Activated naive CD4-positive, alpha-beta T cell treated with anti-CD3 and anti-CD28 coated beads for 36 hours (primary cell): ENCODE data around the gene PSME2. TPM values are rescaled to one million over a fixed set of nuclear protein-coding genes. Genes with fewer than 3 reads are reported as not detected.
"Not testable (repeated sequence)": the region's sequence is repeated elsewhere in the genome, so short reads cannot be mapped to it uniquely, and the experiment has no call there.

Experiments
- CTCF ChIA-PET: fragments of 350-600 bp; sonication (Branson Sonifier 250); formaldehyde crosslinking; loops from one replicate; lab custom pipeline; 2021; ENCODE audit warnings: antibody characterized with exemption; lab: Charles Lee
- DNase-seq: peaks from one replicate; pipeline ENCODE4 v3.0.0-alpha.2; 2020
- H3K27ac Mint-ChIP-seq: one replicate; pipeline ENCODE4 v1.8.0; 2021; ENCODE audit warnings: mild to moderate bottlenecking, mixed read lengths
- H3K27me3 Mint-ChIP-seq: one replicate; pipeline ENCODE4 v1.8.0; 2021; ENCODE audit warnings: low read depth, mixed read lengths
- H3K36me3 Mint-ChIP-seq: one replicate; pipeline ENCODE4 v1.8.0; 2021; ENCODE audit warnings: low read depth, mixed read lengths
- H3K4me1 Mint-ChIP-seq: one replicate; pipeline ENCODE4 v1.8.0; 2021; ENCODE audit warnings: low read depth, mixed read lengths
- H3K4me3 Mint-ChIP-seq: one replicate; pipeline ENCODE4 v1.8.0; 2021; ENCODE audit warnings: mild to moderate bottlenecking, moderate library complexity, mixed read lengths
- H3K9me3 Mint-ChIP-seq: one replicate; pipeline ENCODE4 v1.8.0; 2021; ENCODE audit warnings: mixed read lengths
- intact Hi-C: fragments of 100-400 bp; cut with micrococcal nuclease; formaldehyde crosslinking; loops from one replicate; pipeline ENCODE4 v1.15.1; 2023
- total RNA-seq, 2 experiments: library from RNA; stranded (reverse); gene quantifications; one replicate each; pipeline ENCODE4 v1.2.3, GENCODE V29; 2021

The PSME2 gene
- total RNA-seq, 2 experiments from 2014 or later: 392 to 404 TPM

DNA sequence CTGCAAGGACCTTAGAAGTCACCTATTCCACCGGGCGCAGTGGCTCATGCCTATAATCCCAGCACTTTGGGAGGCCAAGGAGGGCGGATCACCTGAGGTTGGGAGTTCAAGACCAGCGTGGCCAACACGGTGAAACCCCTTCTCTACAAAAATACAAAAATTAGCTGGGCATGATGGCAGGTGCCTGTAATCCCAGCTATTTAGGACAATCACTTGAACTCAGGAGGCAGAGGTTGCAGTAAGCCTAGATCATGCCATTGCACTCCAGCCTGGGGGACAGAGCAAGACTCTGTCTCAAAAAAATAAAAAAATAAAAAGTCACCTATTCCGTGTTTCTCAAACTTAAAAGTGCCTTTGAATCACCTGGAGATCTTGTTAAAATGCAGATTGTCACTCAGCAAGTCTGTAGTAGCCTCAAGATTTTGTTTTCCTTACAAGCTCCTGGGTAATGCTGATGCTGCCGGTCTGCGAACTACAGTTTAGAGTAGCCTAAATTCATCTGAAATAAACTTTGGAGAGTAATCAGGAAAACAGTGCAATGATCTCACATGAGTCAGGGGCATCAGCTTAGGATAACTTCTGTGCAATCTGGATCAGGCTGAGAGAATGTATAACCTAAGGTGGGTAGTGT, 40.7 kb downstream of the PSME2 start:
- H3K36me3 Mint-ChIP-seq: peaks cover 38% of the 10 kb centered on the region
- intact Hi-C loops, H3K9me3 Mint-ChIP-seq, H3K27ac Mint-ChIP-seq, H3K27me3 Mint-ChIP-seq, DNase-seq, H3K4me3 Mint-ChIP-seq: not testable (repeated sequence)
- CTCF ChIA-PET: interaction anchor here (1.6 to 11.7 kb wide), 4 partner anchors 8 to 48 kb away, joined by 3 to 226 read pairs (median 10); partner anchors contain the start of genes DCAF11, NRL and PCK2
- peaks cover 10% of the 10 kb centered on the region for H3K4me1 Mint-ChIP-seq

- Mint-ChIP-seq H3K36me3 (peaks cover 53% of the 10 kb centered on the region), H3K27ac (no peak overlapping the region), H3K4me3 (no peak overlapping the region)
Observed at GRCh38 chr14:24103451-24103850, 43.0 kb downstream of the PSME2 start.

DNA sequence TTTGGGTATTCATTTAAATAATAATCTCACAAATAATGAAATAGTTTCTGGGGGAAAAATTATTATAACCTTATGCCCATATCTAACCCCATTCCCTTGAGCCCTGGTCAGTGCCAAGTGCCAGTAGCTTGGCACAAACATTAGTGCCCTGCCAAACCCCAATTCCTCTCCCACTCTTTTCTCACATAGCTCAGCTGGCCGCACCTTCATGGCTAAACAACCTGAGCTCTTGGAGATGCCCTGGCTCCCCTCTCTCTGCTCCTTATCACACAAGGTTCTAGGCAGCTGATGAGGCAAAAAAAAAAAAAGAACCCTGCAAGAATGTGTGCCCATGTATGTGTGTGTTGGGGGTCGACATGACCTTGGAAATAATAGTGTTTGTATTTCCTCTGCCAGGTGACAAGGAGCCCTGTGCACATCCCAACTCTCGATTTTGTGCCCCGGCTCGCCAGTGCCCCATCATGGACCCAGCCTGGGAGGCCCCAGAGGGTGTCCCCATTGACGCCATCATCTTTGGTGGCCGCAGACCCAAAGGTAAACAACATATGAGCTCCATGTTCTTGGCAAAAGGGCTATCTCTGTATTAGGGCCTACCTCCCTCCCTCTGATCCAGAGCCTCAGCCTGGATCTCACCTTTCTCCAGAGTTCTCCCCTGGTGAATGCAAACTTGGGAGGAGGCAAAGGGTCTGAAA, 43.9 kb downstream of the PSME2 start:
- CTCF ChIA-PET: interaction anchor here (1.1 to 11.7 kb wide), 4 partner anchors 9 to 44 kb away, joined by 3 to 226 read pairs (median 6); partner anchors contain the start of gene PCK2
- Mint-ChIP-seq H3K36me3 (peaks cover 55% of the 10 kb centered on the region), H3K27ac (no peak overlapping the region), H3K4me1 (no peaks in the 10 kb centered on the region), H3K27me3 (no peaks in the 10 kb centered on the region), H3K9me3 (no peaks in the 10 kb centered on the region), H3K4me3 (no peak overlapping the region)
- DNase-seq: no peak
- intact Hi-C loops: no loop called here

More at GRCh38 chr14:24103451-24103850, 43.0 kb downstream of the PSME2 start:
- intact Hi-C loops: no loop called here
- DNase-seq: no peak
- H3K4me1 Mint-ChIP-seq: peaks cover 2% of the 10 kb centered on the region
- CTCF ChIA-PET: interaction anchor here (0.9 to 11.7 kb wide), 4 partner anchors 10 to 46 kb away, joined by 3 to 226 read pairs (median 8); partner anchors contain the start of gene PCK2
- no peaks in the 10 kb centered on the region for H3K9me3 Mint-ChIP-seq
- H3K27me3 Mint-ChIP-seq: no peaks in the 10 kb centered on the region

- no peak for DNase-seq
- no peaks in the 10 kb centered on the region for H3K9me3 Mint-ChIP-seq
- no peak overlapping the region for H3K27ac Mint-ChIP-seq
- CTCF ChIA-PET: interaction anchor here (0.6 to 11.7 kb wide), 3 partner anchors 8 to 113 kb away, joined by 3 to 226 read pairs (median 4); partner anchors contain the start of gene PCK2
- peaks cover 8% of the 10 kb centered on the region for H3K4me1 Mint-ChIP-seq
- intact Hi-C loops: no loop called here
- peaks cover 62% of the 10 kb centered on the region for H3K36me3 Mint-ChIP-seq
- H3K27me3 Mint-ChIP-seq: no peaks in the 10 kb centered on the region
- H3K4me3 Mint-ChIP-seq: no peak overlapping the region
Observed at GRCh38 chr14:24100982-24101494, 45.4 kb downstream of the PSME2 start.

- H3K36me3 Mint-ChIP-seq: peaks cover 67% of the 10 kb centered on the region
- no peaks in the 10 kb centered on the region for H3K9me3 Mint-ChIP-seq
- DNase-seq: no peak
- CTCF ChIA-PET: interaction anchor here (0.6 to 11.7 kb wide), 3 partner anchors 7 to 112 kb away, joined by 3 to 226 read pairs (median 4); partner anchors contain the start of gene PCK2
- no peak overlapping the region for H3K27ac Mint-ChIP-seq
- H3K4me1 Mint-ChIP-seq: peaks cover 13% of the 10 kb centered on the region
- no peak overlapping the region for H3K4me3 Mint-ChIP-seq
- no peaks in the 10 kb centered on the region for H3K27me3 Mint-ChIP-seq
- intact Hi-C loops: no loop called here
Observed at GRCh38 chr14:24100197-24100981, 46.0 kb downstream of the PSME2 start.

DNA sequence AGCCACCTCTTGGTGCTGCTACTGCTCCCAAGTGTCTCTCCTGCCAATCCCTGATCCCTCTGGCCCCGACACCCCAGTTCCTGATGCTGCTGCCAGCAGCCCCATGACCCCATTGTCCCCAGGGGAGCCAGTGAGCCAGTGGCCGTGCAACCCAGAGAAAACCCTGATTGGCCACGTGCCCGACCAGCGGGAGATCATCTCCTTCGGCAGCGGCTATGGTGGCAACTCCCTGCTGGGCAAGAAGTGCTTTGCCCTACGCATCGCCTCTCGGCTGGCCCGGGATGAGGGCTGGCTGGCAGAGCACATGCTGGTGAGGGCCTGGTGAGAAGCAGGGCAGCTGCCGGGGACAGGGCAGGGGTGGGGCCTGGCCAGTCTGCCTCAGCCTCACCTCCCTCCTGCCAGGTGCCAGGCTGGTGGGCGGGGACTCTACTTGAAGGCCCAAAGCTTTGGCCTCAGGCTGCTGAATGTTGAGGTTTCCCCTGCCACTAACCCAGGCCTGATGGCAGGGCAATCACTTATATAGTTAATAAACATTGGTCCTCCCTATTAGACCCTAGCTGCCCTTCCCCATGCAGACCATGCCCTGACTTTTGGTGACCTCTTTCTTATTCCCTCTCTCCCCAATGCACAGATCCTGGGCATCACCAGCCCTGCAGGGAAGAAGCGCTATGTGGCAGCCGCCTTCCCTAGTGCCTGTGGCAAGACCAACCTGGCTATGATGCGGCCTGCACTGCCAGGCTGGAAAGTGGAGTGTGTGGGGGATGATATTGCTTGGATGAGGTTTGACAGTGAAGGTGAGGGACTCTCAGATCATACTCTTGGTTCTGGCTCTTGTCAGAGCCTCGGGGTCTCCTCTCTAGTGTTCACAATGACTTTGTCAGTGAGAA, 47.2 kb downstream of the PSME2 start:
- Mint-ChIP-seq H3K9me3 (no peaks in the 10 kb centered on the region), H3K4me1 (peaks cover 17% of the 10 kb centered on the region), H3K36me3 (peaks cover 68% of the 10 kb centered on the region), H3K27ac (no peak overlapping the region), H3K4me3 (no peak overlapping the region), H3K27me3 (no peaks in the 10 kb centered on the region)
- CTCF ChIA-PET: interaction anchor here (1.1 to 1.7 kb wide), 2 partner anchors 9 to 62 kb away, joined by 3 to 12 read pairs; partner anchors contain the start of gene IRF9
- DNase-seq: no peak
- intact Hi-C loops: no loop called here

DNA sequence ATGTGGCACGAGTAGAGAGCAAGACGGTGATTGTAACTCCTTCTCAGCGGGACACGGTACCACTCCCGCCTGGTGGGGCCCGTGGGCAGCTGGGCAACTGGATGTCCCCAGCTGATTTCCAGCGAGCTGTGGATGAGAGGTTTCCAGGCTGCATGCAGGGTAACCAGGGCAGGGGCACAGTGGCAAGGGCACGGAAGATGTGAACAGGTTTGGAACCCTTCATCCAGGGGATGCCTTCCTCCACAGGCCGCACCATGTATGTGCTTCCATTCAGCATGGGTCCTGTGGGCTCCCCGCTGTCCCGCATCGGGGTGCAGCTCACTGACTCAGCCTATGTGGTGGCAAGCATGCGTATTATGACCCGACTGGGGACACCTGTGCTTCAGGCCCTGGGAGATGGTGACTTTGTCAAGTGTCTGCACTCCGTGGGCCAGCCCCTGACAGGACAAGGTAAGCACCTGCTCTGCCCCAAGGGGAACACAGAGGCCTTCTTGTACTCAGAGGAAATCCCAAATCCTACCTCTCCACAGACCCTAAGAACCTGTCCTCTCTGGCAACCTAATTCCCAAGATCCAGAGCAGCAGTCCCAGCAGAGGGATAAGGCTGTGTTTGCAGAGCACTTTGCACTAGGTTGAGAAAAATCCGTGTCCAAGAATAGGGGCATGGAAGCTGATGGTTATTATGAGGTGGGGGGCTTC, 48.0 kb downstream of the PSME2 start:
- Mint-ChIP-seq H3K27me3 (no peaks in the 10 kb centered on the region), H3K4me1 (peaks cover 22% of the 10 kb centered on the region), H3K4me3 (no peak overlapping the region), H3K36me3 (peaks cover 60% of the 10 kb centered on the region), H3K27ac (no peak overlapping the region), H3K9me3 (no peaks in the 10 kb centered on the region)
- intact Hi-C loops: no loop called here
- CTCF ChIA-PET: interaction anchor here (0.5 to 1.8 kb wide), 4 partner anchors 10 to 63 kb away, joined by 3 to 12 read pairs (median 6); partner anchors contain the start of gene IRF9
- no peak for DNase-seq

DNA sequence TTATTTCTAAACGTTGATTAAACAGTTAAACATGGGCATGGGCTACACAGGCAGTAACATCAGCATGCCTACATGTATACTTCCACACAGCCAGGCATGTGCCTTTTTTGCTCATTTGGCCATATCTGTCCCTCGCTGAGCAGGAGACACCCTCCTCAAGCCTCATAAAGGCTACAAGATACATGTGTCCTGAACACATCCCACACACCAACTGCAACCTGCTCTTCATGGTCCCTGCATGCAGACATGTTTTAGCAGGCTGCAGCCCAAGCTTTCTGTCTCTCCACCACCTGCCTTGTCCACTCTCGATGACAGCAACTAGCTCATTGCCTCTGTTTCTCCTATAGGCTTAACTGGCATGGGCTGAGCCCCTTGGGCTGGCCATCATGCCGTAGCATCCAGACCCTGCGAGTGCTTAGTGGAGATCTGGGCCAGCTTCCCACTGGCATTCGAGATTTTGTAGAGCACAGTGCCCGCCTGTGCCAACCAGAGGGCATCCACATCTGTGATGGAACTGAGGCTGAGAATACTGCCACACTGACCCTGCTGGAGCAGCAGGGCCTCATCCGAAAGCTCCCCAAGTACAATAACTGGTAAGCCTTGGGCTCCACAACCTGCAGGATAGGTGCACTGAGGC, 49.7 kb downstream of the PSME2 start:
- H3K27me3 Mint-ChIP-seq: no peaks in the 10 kb centered on the region
- CTCF ChIA-PET: interaction anchor here (1.8 to 9.1 kb wide), 4 partner anchors 9 to 40 kb away, joined by 9 to 386 read pairs (median 151); partner anchors contain the start of gene CARMIL3
- DNase-seq: no peak
- peaks cover 29% of the 10 kb centered on the region for H3K4me1 Mint-ChIP-seq
- H3K36me3 Mint-ChIP-seq: peaks cover 47% of the 10 kb centered on the region
- H3K27ac Mint-ChIP-seq: peak overlapping the region; percentile 47
- peak overlapping the region; percentile 50 for H3K4me3 Mint-ChIP-seq
- intact Hi-C loops: no loop called here
- no peaks in the 10 kb centered on the region for H3K9me3 Mint-ChIP-seq

DNA sequence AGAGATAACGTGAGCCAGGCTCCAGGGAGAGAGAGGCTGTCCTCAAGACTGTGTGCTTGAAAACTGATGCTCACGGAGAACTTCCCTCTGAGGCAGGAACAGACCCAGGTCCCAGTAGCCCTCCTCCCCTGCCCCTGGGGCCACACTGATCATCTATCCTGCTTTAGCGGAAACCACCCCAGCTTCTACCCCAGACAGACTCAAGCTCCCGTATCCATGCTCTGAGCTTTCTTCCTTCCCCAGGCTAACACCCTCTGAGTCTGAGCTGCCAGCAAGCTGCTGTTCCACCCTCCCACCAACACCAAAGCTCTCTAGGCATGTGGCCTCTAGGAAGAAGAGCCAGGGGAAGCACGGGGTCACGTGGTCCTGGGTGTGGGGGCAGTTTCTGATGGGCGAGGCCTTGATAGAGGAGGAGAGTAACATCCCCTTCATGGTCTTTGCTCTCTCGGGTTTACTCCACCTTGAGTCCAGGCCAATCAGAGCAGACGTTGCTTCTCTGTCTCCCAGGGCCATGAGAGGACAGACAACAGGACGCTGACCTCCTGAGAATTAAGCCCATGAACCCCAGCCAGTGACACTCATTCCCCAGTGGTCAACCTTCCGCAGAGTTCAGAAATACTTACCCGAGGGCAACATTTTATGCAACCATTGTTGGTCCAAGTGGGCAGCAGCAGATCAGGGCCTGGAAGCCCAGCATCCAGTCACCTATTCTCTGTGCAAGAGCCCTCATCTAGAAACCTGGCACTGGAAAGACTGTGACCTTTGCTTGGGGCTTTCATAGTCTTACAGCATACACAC, 50.9 kb downstream of the PSME2 start:
- no peaks in the 10 kb centered on the region for H3K9me3 Mint-ChIP-seq
- peaks cover 37% of the 10 kb centered on the region for H3K36me3 Mint-ChIP-seq
- peak; percentile 64 for DNase-seq
- H3K27me3 Mint-ChIP-seq: no peaks in the 10 kb centered on the region
- H3K27ac Mint-ChIP-seq: peak overlapping the region; percentile 98
- H3K4me1 Mint-ChIP-seq: peaks cover 32% of the 10 kb centered on the region
- peak overlapping the region; percentile 99 for H3K4me3 Mint-ChIP-seq
- intact Hi-C loops: loop anchor here (2.0 kb wide), 2 partner anchors 107 to 627 kb away; partner anchors contain the start of genes DHRS4L2 and NGDN
- CTCF ChIA-PET: interaction anchor here (0.8 to 9.1 kb wide), 6 partner anchors 11 to 464 kb away, joined by 3 to 386 read pairs (median 40); partner anchors contain the start of genes CARMIL3, EMC9 and IRF9
